ENCODE measurements around the gene NBL1.

NBL1 gene, protein sequence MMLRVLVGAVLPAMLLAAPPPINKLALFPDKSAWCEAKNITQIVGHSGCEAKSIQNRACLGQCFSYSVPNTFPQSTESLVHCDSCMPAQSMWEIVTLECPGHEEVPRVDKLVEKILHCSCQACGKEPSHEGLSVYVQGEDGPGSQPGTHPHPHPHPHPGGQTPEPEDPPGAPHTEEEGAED

DNA sequence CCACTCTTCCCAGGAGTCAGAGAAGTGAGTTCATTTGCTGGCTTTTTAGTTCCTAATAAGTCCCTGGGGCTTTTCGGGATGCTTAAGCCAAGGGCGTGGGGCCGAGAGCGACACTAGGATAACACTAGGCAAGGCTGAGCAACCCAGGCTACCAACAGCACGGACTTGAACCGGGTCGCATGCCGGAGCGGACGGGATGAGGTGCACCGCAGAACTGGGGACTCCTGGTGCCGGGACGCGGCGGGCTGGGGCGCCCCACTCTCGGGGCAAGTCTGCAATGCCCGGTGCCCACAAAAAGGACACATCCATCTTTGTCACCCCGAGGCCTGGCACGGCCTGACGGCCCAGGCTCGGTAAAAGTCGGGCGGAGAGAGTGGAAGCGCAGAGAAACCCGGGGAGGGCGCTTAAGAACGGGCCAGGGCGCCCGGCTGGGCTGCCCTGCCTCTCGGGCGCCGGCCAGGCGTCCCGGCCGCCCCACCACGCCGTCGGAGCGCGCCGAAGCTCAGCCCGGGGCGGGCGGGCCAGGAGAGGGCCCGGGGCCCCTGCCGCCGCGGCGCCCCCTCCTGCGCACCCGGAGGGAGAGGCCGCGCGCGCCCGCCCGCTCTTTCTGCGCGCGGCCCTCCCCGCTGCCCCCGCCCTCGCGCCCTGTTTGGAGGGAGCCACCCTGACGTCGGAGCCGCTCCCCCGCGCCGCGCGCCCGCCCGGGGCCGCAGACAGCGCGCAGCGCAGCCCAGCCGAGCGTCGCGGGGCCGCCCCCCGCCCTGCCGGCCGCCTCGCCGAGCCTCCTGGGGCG, at the start of gene NBL1:
TSS of gene NBL1 (plus strand) at position 710 of the 793 bp plus-strand sequence. CDS start 10,720 bp downstream, outside the sequence.
- no peak for FAIRE-seq

DNA sequence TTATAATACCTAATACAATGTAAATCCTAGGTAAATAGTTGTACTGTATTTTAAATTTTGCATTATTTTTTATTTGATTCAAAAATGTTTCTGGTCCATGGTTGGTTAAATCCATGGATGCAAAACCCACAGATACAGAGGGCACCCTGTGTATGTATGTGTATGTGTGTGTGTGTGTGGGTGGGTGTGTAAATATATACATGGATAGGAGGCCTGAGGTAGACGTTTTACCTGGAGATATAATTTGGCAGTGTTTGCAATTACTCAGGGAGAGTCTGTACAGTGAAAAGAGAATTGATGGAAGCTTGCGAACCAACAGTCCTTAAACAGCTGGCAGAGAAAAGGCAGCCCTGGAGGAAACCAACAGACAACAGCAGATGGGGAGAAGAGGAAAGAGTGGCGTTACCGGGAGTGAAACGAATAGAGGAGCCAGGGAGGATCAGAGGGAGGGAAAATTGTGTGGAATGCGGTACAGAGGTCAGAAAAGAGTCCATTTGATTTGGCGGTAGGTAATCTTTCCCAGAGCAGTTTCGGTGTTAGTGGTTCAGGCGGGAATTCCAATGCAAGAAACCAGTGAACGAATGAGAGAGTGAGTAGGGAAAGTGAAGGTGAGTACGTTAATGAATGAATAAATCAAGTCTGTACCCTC, 47.9 kb upstream of the NBL1 start:
- no peak for FAIRE-seq

DNA sequence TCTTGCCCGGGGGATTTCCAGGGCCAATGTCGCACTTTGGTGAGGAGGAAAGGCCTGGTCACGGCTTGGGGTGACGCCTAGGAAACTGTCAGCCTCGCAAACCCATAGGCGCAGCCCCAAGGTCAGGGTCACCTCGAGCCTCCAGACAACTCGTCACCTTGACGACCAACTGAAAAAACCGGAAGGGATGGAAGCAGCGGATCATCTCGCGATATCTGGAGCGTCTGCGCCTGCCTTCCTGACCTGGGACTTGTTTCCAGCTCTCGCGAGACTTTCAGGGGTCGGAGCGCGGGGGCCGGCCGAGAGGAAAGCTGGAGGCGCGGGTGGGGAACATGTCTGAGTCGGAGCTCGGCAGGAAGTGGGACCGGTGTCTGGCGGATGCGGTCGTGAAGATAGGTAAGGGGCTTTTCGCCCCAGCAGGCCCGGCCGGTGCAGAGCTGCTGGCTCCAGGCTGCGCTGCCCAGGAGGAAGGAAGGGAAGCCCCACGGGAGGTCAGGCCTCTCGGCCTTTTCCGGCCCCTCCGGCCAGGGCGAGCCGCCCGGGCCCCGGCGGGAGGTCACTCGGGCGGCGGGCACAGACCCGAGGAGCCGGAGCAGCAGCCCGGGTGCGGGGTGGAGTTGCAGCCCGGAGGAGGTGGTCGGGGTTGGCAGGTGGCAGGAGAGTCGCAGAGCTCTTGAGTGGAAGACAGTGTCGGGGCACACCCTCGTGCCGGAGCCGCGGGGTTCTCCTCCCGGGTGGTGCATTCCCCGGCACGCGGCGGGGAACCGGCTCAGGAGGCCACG, 47.2 kb upstream of the NBL1 start:
- FAIRE-seq = peak; percentile 95

DNA sequence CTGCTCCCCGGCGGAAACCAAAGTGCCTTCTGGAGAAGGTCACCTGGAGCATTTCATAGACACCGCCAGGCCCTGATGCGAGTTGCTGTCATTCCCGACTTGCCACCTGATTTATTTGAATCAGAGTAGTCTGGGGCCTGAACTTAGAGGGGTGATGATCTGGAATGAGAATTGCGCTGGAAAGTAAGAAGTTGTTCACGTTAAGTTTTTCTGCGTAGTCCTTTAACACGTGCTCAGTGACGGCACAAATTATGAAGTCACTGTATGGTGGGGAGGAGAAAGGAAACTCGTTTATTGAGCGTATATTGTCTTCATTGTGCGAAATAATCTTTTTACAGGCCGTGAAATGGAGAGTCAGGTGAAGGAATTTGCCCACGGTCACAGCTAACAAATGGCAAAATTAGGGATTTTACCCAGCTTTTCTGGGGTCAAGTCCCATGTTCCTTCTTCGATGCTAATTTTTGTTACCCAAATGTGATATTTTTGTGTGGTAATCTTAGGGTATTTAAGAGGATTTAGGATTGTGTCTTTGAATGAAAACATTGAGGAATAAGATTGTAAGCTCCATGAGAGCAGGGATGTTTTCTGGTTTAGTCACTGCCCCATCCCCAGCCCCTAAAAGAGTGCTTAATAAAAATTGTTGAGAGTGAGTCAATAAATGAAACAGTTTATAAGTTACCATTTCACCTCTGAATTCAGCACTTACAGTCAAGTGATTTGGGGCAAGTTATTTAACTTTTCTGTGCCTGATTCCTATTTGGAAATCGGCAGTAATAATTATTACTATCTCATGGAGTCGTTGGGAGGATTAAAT, 46.4 kb upstream of the NBL1 start:
- FAIRE-seq = no peak

DNA sequence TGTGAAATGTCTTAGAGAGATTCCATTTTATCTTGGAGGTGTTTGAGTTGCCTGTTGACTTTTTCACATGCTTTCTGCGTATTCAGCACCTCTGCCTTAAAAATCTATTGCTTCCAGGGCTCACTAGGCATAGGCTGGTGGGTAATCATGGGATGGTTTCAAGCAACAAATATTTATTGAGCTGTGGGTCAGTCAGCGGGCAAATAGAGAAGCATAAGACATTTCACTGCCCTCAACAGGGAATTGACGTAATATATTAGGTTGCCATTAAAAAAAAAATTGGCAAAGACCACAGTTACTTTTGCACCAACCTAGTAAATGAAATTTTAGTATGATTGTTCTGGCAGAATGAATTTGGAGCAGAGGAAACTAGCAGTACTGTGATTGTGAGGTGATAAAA, 44.3 kb upstream of the NBL1 start:
- FAIRE-seq = no peak

DNA sequence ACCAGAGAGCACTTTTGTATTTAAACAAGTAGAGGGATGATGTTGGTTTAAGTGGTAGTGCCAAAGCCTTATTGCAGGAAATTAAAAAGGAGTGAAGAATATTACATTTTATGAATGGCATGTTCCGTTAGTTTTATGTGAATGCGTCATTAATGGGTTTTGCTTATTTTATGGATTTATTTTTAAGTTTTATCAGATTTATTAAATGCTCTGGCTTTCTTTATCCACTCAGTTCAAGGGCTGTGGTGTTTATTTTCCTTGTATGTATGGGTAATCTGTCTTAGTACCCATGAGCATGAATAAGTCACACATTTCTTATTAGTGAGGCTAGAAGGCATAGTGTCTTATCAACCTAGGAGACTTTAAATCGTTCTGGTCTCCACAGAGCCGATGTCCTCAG, 41.6 kb upstream of the NBL1 start:
- no peak for FAIRE-seq

DNA sequence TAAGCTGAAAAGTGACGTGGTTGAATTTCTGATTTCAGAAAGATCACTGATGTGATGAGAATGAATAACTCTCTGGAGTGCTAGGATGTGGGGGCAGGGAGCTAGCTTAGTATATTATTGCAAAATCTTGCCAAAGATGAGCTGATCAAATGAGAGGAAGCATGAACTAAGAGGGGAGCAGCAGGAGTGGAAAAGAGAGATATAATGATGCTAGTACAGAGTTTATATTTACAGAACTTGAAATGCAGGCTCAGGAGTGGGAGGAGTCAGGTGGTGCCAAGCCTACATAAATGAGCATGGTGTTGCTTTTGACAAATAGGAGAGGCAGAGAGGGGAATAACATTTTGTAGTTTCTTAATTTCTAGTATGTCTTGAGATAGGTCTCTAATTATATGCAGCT, 38.1 kb upstream of the NBL1 start:
- FAIRE-seq = no peak

DNA sequence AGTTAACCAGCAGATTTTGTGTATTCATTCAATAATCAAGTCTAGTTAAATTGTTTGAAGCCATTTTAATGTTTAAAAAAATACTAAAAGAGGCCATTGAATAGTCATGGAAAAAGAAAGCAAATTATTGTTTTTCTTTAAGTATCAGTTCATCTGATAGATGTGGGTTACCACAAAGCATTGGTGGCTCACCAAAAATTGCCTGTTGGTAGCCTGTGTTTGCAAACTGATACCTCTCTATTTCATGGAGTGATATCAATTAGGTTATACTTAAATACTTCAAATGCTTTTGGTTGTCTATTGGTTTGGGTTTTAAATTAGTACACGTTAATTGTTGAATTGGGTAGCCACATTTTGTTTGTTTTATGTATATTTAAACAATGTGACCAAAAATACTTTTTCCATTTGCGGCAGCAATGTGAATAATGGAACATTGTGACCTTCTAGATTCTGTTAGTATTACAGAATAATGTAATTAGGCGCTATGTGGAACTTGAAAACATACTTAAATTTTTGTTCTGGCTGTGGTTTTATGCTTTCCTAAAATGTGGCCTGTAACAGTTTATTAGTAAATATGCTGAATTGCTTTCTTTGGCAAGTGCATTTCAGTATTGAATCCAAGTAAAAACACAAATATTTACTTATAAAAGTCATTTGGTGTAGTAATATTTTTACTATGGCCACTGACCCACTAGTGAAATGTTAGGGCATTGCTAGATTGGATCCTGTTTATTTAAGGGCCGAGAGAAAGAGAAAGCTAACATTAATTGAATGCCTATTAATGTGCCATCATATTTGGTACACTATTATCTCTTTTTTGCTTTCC, 37.1 kb upstream of the NBL1 start:
- no peak for FAIRE-seq

DNA sequence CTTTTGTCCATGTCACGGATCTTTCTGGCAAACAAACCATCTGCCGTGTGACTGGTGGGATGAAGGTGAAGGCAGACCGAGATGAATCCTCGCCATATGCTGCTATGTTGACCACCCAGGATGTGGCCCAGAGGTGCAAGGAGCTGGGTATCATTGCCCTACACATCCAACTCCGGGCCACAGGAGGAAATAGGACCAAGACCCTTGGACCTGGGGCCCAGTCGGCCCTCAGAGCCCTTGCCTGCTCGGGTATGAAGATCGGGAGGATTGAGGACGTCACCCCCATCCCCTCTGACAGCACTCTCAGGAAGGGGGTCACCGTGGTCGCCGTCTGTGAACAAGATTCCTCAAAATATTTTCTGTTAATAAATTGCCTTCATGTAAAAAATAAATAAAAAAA, 35.9 kb upstream of the NBL1 start:
- FAIRE-seq = no peak

DNA sequence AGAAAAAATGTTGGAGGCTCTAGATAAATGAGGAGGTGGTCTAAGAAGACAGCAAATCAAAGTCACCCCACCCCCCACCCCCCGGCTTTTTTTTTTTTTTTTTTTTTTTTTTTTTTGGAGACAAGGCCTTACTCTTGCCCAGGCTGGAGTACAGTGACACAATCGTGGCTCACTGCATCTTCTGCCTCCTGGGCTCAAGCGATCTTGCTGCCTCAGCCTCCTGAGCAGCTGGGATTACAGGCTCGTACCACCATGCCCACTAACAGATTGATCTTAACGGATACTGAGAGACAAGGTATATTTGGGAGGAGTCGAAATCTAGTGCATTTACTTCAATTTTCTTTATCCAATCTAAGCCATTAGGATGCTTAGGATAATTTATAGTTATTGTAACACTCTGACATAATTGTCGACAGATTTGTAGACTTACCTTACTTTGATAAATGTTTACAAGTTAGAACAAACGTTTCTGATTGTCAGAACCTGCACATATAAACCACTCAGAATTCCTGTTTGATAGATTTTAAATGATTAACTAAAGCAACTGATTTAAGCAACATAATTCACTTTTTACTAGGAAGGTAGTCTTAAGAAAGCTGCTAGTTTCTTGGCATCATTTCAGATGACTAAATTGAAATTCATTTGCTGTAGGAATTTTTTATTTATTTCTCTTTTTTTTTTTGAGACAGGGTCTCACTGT, 33.7 kb upstream of the NBL1 start:
- FAIRE-seq = no peak

DNA sequence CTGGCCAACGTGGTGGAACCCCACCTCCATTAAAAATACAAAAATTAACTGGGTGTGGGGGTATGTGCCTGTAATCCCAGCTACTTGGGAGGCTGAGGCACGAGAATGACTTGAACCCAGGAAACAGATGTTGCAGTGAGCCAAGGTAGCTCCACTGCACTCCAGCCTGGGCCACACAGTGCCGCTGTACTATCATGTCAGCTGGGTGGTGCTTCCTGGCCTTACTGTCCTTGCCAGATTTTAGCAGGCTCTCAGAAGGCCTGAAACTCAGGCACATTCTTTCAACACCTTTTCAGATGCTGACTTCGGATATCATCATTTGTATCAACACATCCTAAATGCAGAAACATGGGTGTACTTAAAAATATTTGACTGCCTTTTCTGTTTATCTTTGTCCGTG, 31.6 kb upstream of the NBL1 start:
- FAIRE-seq = no peak

DNA sequence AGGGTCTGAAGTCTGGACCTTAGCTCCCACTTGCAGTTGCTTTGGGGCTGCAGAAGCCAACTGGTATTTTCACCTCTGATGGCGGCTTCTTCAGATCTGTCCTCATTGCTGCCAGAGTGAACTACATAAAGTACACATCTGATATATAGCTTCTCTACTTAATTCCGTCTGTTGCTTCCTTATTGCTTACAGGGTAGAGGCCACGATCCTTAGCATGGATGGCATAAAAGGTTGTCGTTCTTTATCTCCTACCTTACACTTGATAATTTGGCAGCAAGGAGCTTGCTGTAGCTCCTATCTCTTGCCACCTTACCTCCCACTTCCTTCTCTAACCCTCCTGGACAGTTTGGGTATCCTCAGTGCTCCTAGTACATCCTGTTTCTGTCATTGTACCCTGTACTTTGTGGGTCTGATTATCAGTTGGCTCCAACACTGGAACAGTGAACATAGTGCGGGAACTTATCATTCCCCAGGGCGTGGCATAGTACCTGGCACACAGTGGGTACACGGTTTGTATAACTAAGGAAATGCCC, 30.9 kb upstream of the NBL1 start:
- FAIRE-seq = no peak

DNA sequence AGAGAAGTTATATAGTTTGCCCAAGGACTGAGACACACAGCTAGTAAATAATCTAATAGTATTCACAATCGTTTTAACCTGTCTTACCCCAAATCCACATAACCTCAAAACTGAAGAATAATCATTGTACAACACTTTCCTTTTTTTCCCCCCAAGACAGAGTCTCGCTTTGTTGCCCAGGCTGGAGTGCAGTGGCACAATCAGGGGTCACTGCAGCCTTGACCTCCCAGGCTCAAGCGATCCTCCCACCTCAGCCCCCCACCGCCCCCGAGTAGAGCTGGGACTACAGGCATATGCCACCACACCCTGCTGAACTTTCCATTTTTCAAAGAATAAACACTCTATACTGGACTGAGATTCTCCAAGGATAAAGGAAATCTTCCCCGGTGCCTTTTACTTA, 28.7 kb upstream of the NBL1 start:
- FAIRE-seq = no peak

DNA sequence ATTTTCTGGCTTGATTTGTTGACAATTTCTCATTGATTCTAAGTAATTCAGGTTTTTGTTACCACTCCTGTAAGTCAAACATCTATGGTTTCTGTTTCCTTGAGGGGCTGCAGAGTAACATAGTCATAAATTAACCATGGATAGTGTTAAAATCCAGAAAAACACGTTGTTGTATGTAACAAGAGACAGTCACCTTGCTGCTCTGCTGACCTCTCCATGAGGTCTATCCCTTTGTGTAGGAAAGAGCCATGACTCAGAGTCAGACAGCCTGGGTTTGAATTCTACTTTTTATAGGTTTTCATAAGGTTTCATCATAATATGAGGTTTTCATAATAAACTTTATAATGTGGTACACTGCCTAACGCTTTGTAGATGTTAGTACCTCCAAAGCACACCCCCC, 27.6 kb upstream of the NBL1 start:
- FAIRE-seq = no peak

DNA sequence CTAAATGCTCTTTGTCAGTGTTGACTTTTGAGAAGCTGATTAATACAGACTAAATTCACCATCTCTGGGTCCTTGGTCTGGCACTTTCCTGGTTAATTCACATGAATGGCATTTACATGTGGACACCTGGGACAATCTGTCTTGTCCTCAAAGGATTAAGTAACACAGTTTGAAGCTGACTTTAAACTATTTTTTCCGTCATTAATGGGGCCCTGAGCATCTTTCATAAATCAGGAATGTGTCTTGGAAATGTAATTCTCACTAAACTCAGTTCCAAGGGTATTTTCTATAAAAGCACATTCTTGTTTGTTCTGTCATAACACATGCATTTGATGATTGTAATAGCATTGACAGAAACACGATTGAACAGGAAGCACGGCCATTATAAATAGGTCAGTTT, 26.7 kb upstream of the NBL1 start:
- FAIRE-seq = no peak

DNA sequence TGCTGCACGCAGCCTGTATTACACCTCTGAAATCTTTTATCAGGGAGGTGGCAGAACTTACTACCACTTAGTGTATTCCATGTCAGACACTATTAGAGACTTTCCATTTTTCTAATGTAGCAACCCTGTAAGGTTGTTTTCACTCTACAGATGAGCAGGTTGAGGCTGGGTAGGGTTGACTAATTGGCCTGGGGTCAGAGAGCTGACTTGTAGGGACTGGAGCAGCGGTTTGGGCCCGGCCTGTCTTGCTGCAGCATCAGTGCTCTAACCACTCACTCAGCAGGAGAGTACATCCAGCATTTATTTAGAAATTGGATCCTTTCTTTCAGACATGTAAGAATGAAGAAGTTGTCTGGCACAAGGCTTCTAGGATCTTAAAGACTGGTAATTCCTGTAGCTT, 25.7 kb upstream of the NBL1 start:
- no peak for FAIRE-seq

DNA sequence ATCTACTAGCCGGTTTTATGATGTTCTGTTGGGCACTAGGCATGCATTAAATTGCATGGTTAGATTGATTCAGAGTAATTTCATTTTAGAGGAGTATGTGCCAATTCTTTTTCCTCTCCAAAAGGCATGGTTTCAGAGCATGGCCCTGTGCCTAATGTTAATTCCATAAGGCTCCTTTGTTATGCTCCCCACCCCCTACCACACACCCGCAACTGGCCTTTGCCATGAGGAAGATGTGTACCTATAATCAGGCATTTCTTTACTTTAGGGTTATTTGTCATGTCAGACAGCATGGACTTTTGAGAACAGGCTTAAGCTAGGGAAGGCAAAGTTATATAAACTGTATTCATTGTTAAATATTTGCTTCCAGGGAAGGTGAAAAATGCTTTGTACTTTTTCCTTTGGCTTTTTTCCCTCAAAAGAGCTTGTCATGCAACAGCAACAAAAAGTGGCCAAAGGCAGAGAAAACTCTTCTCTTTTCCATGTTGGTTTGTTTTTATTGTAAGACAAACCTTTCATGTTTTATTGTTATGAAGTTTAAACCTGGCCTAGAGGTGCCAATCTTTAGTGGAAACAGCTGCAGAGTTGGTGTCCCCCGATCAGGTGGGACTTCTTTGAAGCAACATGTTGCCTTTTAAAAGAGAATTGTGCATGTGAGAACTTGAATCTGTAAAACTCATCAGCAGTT, 24.3 kb upstream of the NBL1 start:
- no peak for FAIRE-seq

DNA sequence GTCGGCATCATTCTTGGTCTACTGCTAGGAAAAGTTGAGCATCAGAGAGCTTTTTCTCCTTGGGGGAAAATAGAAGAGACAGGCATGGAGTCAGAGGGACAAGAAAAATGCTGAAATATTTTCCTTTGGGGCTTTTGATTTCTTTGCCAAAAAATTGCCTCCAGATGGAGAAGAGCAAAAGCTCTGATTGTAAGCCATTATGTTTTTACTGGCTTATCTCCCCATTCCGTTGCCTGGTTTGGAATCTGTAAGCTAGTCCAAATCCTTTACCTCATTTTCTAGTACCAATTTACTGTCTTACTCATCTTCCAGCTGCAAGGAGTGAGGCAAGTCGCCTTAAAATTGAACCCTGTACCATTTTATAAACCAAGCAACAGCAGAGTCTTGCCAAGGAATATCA, 23.3 kb upstream of the NBL1 start:
- FAIRE-seq = no peak

DNA sequence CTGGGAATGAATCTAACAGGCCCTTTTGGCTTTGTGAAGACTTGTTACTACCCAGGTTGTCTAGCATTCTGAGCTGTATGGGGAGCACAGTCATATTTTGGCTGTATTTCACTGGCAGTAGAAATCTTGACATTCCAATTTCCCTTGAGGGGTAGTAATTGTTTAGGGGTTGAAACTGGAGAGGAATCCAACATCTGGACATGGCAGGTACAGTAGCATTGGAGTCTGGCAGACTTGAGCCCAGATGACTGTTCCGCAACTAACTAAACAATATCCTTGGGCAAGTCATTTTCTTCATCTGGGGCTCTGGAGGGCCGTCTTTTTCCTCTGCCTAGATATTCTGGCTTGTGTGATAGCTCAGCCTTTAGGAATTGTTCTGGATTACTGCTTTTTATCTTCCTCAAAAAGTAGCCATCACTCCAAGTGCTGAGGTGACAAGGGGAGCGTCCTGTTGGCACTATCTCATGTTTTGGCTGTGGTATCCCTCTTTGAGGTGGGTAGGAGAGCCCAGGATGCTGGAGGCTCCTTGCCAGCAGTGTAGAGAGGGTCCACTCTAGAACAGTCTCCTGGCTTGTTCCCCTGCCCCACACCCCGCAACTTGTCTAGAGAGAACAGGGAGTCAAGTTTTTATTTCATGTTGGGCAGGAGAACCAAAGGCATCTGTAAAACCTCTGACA, 22.7 kb upstream of the NBL1 start:
- FAIRE-seq = no peak

DNA sequence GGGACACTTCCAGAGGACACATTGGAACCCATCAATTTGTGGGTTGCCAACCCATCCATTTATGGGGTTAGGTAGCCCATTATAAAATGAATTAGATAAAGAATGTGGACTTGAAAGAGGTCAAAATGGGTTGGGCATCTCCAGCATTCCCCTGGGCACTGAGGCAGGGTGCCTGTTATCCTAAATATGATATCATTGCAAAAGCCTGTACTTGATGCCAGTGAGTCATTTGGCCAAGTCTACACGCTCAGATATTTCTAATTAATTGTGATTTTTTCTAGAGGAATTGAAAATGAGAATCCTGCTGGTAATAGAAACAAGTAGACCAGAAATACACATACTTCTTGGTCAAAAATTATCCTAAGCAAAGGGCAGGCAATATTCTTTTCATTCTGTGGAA, 21.9 kb upstream of the NBL1 start:
- no peak for FAIRE-seq
